GM12891 (cell line): ENCODE measurements around the gene JPH3.

ENCODE experiments used
- DNase-seq: peaks from one replicate; pipeline ENCODE4 v3.0.0; 2011; ENCODE audit warnings: low spot score; ENCODE audit not compliant: insufficient read length
- FAIRE-seq: peaks from 2 replicates; lab custom pipeline; 2011; peaks lifted over from hg19 to GRCh38; lab: Jason Lieb, UNC
- PAX5 ChIP-seq: IDR thresholded peaks from 2 replicates; pipeline ENCODE4 v1.6.1; 2011; ENCODE audit warnings: low read length, moderate library complexity, mild to moderate bottlenecking; ENCODE audit not compliant: insufficient read depth, severe bottlenecking
- POLR2A ChIP-seq: IDR thresholded peaks from 2 replicates; pipeline ENCODE4 v1.6.1; 2011; ENCODE audit warnings: low read depth, low read length, control low read depth
- POLR2AphosphoS5 ChIP-seq: IDR thresholded peaks from 2 replicates; pipeline ENCODE4 v1.6.1; 2011; ENCODE audit warnings: low read depth, low read length, control low read depth
- POU2F2 ChIP-seq: IDR thresholded peaks from 2 replicates; pipeline ENCODE4 v1.6.1; 2011; ENCODE audit warnings: low read depth, mild to moderate bottlenecking, control low read depth, low read length, moderate library complexity
- SPI1 ChIP-seq: IDR thresholded peaks from 2 replicates; pipeline ENCODE4 v1.6.1; 2011; ENCODE audit warnings: low read depth, low read length, control low read depth
- TAF1 ChIP-seq: IDR thresholded peaks from 2 replicates; pipeline ENCODE4 v1.6.1; 2011; ENCODE audit warnings: low read depth, low read length, control low read depth

JPH3 gene

DNA sequence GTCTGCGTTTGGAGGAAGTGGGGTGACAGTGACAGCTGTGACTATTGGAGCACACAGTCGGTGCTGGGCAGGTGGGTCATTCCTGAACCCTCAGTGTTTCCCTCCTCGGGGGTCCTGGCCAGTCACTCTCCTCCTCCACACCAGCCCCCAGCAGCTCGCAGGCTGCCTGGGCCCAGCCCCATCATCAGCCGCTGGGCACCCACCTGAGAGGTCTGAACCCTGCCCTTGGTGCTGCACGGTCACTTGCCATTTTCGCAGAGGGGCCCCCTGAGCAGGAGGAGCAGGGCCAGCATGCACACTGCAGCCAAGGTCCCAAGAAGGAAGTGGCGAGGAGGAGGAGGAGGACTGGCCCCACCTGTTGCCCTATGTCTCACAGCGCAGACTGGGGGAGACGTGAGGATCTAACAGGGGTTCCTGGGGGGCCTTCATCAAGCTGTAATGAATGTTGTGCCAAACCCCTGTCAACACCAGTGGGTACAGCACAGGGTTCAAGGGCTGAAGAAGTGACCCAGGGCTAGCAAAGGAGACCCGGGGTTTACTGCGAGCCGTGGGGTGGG, 23.0 kb downstream of the JPH3 start:
- TF ChIP-seq PAX5: no peak
- FAIRE-seq: no peak
- no peak for DNase-seq

DNA sequence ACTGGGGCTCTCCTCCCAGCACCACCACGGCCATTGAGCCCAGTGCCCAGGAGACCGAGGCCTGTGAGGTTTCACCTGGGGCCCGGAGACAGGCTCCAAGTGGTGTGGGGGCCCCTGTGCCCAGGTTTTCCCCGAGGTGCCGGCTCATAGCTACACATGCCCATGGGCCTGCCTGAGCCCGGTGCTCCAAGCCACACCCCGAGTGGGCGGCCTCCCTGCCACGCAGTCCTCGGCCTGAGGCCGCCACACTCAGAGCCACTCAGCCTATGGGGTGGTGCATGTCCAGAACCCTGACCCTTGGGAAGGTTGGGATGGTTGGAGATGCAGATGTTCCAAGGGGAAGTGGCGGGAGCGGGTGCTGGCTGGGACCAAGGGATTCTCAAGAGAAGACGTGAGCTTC, 24.1 kb downstream of the JPH3 start:
- no peak for TF ChIP-seq POLR2A
- TF ChIP-seq POU2F2: no peak
- no peak for TF ChIP-seq TAF1
- no peak for TF ChIP-seq POLR2AphosphoS5
- TF ChIP-seq SPI1: no peak
- no peak for TF ChIP-seq PAX5
- DNase-seq: no peak
- no peak for FAIRE-seq

DNA sequence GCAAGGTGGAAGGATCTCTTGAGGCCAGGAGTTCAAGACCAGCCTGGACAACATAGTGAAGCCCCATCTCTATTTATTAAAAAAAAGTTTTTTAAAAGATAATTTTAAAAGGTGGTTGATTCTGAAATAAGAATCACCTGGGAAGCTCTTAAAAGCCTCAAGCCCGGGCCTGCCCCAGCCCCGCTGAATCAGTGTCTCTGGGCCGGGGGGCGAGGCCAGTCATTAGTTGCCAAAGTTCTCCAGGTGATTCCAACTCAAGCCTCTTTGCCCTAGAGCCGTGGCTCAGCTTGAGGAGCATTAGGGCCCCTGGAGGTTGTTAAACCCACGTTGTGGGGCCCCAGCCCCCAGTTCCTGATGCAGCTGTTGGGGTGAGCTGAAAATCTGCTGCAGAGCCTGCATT, 24.6 kb downstream of the JPH3 start:
- no peak for FAIRE-seq

DNA sequence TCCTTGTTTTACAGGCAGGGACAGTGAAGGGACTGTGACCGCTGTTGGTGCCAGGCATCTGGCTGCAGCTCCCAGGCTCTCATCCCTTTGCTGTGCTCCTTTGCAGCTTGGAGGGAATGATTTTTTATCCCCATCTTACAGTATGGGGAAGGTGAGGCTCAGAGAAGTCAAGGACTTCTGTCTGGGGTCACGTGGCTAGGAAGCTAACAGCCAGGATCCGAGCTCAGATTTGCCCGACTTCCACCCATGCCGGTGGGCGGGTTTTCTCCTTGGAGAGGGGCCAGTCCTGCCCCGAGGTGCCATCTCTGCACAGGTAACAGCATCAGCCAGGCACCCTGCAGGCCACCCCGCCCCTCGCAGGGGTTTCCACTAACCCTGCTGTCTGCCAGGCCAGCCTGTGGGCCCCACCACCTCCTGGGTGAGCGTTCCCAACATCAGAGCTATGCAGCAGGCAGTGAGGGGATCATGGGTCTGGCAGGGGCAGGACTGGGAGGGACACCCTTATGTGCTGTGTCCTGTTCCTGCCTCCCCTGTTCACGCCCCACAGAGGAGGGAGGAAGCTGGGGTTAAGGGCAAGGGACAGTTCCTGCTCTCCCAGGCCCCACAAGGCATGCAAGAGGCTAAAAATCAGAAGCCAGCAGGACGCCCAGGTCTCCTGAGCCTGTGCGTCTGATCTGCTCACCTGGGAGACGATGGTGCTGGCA, 25.4 kb downstream of the JPH3 start:
- FAIRE-seq: no peak
- TF ChIP-seq POU2F2: no peak
- TF ChIP-seq POLR2A: no peak
- no peak for TF ChIP-seq PAX5
- TF ChIP-seq TAF1: no peak
- TF ChIP-seq SPI1: no peak
- TF ChIP-seq POLR2AphosphoS5: no peak
- no peak for DNase-seq

More for the DNA sequence above, 24.6 kb downstream of the JPH3 start:
- no peak for TF ChIP-seq SPI1
- TF ChIP-seq POU2F2: no peak
- no peak for TF ChIP-seq TAF1
- no peak for TF ChIP-seq POLR2A
- no peak for TF ChIP-seq PAX5
- TF ChIP-seq POLR2AphosphoS5: no peak
- no peak for DNase-seq

DNA sequence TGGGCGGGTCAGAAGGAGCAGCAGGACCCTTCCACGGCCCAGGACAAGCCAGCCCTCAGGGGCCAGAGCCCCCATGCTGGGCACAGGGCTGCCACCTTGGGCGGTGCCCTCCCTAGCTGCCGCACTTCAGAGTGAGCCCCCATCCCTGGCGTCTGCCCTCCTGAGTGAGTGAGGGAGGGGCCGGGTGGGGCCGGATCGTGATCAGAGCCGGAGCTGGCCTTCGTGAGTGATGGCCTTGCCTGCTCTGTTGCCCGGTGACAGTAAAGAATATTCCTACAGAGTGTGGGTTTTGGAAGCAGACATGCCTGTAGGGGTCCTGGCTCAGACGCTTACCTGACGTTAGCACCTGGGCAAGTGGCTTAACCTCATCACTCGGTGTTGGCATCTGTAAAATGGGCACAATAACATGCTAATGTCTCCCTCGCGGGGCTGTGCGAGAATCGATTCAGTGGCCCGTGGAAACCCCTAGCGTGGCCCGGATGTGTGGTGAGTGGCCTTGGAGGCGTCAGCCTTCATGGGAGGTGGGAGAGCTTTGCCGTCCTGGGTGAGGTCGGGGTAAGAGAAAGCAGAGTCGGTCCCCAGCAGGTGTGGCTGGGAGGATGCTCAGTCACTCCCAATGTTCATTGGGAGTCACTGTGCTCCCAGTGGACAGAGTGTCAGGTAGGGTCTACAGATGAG, 26.1 kb downstream of the JPH3 start:
- no peak for TF ChIP-seq POU2F2
- TF ChIP-seq POLR2A: no peak
- no peak for TF ChIP-seq TAF1
- no peak for TF ChIP-seq POLR2AphosphoS5
- no peak for TF ChIP-seq PAX5
- TF ChIP-seq SPI1: no peak
- no peak for DNase-seq
- FAIRE-seq: no peak

DNA sequence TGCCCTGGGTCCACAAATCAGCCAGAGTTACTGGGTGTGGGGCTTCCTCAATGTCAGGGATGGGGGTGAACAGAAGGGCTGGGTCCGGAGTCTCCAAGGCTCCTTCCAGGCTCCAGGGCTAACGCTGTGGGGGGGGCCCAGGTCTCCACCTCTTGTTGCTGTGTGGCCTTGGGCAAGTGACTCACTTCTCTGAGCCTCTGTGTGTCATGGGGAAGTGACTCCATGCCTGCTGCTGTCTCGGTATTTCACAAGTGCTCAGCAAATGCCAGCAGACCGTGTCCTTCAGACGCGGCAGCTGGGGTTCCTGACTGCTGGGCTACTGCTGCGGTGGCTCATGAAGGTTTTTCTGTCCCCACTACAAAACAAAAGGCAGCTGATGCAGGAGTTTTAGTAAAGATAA, 26.6 kb downstream of the JPH3 start:
- TF ChIP-seq POLR2AphosphoS5 (no peak), POU2F2 (no peak), PAX5 (peak; percentile 7), POLR2A (no peak), SPI1 (peak; percentile 53; the same call in 1 of the 2 replicates), TAF1 (no peak)

DNA sequence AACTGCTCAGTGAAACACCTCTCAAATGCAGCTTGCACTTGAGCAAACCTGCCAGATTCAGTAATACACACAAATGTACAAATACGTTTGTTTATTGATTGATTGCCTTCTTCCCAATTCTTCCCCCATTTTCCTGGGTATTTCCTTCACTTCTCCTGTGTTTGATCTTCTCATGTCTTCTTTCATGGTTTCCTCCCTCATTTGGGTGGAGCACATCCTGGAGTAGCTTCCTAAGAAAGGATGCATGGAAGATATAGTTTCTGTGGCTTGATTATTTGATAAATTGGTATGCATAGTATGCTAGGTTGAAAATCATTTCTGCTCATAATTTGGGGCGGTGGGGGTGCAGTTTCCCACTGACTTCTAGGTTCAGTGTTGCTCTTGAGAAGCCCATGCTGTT, 28.8 kb downstream of the JPH3 start:
- TF ChIP-seq POLR2AphosphoS5 (no peak), PAX5 (no peak), SPI1 (no peak), POU2F2 (no peak), TAF1 (no peak), POLR2A (no peak)
- FAIRE-seq (no peak), DNase-seq (no peak)

More for the DNA sequence above, 26.6 kb downstream of the JPH3 start:
- DNase-seq (peak; percentile 66), FAIRE-seq (peak; percentile 64)

DNA sequence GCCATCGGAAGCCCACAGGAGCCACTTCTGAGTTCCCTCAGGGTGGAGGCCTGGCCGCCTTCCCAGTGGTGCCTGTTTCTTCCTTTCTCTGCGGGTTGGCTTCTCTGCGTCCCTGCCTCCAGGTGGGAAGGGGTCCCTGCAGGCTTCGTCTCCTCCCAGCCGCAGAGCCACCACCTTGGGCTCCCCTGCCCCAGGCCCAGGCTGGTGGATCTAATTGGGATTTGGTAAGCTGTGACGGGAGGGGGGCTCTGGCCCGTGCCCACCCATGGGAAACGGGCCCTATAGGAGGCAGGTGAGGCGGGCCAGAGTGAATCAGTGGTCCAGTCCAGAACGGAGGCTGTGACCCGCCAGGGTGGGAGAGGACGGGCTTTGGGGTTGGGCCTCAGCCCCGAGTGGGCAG, 32.1 kb downstream of the JPH3 start:
- TF ChIP-seq POU2F2 (no peak), SPI1 (no peak), POLR2AphosphoS5 (no peak), TAF1 (no peak), POLR2A (no peak), PAX5 (no peak)
- no peak for DNase-seq
- no peak for FAIRE-seq

DNA sequence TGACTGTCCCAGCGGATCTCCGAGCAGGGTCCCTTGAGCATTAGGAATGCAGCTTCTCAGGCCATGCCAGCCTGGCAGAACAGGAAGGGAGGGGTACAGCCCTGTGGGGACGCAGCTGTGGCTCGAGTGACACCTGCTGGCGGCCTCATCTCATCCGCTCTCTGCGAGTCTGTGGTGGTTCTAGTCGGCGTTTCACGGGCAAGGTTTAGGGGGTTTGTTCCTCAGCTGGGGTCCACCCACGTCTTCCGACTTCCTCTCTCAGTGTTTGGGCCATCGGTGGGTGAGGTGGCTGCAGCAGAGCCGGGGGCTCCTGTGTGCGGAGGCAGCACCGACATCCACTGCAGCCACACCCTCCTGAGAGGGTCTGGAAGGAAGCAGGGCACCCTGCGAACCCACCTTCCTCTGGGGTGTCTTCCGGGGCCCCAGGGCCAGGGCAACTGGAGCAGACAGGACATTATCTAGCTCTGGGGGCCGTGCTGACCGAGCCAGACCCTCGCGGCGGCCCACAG, 33.3 kb downstream of the JPH3 start:
- TF ChIP-seq POLR2AphosphoS5 (no peak), SPI1 (0 out of 2 replicates have a peak, but pooled peaks have one; percentile 3)
- FAIRE-seq: peak; percentile 88
- peak; percentile 89 for DNase-seq
